ENCODE measurements around the gene FBXW2. TPM values are rescaled to one million over a fixed set of nuclear protein-coding genes. Genes with fewer than 3 reads are reported as not detected.
"Not testable (repeated sequence)": the region's sequence is repeated elsewhere in the genome, so short reads cannot be mapped to it uniquely, and the experiment has no call there.

FBXW2 gene
- polyA plus RNA-seq, 1 donor: 32.9 TPM

GRCh38 chr9:120777229-120777628, 16.0 kb downstream of the FBXW2 start:
- no peak for DNase-seq

GRCh38 chr9:120776788-120777187, 16.4 kb downstream of the FBXW2 start:
- no peak for DNase-seq

GRCh38 chr9:120775859-120776258, 17.4 kb downstream of the FBXW2 start:
- no peak for DNase-seq

DNA sequence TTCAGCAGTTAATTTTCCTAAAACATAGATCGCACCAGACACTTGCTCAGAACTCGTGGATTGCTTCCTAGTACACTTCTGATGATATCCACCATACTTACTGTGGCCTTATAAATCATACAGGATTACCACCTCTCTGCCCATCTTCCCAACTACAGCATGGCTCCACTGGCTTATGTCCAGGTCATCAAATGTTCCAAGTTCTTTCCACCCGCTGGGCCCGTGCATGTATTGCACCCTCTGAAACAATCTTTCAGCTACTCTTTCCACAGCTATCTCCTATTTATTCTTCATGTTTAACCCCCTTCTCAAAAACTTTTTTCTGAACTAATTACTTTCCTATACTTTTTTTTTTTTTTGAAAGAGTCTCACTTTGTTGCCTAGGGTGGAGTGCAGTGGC, 18.5 kb downstream of the FBXW2 start:
- no peak for DNase-seq

DNA sequence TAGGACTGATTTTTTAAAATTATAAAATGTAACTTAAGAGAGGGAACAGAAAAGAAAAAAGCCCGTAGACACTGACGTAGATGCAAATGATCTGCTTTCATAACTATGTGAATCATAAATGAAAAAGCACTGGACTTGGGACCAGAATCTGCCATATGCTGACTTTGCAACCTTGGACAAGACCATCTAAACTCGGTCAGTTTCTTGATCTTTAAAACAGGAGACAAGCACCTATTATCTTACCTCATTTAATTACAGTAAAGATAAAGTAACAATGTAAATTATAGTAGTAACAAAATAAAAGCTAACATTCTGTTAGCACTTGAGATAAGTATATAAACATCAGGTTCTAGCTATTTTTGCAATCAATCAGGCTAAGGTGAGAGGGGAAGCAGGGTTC, 20.0 kb downstream of the FBXW2 start:
- no peak for DNase-seq

GRCh38 chr9:120770931-120771330, 22.3 kb downstream of the FBXW2 start:
- DNase-seq: no peak

- no peak for DNase-seq
Measured at GRCh38 chr9:120768886-120769285, 24.3 kb downstream of the FBXW2 start.

DNA sequence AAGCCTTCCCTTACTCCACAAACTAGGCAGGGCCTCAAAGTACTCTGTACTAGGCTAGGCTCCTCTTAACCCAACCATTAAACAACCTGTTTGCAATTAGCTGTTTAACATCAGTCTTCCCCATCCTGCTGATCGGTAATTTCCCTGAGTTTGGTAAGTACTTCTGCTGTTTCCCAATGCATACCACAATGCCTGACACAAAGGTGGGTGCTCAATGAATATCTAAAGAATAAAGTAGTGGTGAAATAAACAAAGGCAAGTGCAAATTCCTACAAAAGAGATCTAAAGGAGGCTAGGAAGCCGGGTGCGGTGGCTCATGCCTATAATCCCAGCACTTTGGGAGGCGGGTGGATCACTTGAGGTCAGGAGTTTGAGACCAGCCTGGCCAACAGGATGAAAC, 25.0 kb downstream of the FBXW2 start:
- DNase-seq: no peak

GRCh38 chr9:120767451-120767850, 25.8 kb downstream of the FBXW2 start:
- DNase-seq: no peak

GRCh38 chr9:120765910-120766425, 27.2 kb downstream of the FBXW2 start:
- no peak for DNase-seq

GRCh38 chr9:120764476-120764875, 28.7 kb downstream of the FBXW2 start:
- no peak for DNase-seq

DNA sequence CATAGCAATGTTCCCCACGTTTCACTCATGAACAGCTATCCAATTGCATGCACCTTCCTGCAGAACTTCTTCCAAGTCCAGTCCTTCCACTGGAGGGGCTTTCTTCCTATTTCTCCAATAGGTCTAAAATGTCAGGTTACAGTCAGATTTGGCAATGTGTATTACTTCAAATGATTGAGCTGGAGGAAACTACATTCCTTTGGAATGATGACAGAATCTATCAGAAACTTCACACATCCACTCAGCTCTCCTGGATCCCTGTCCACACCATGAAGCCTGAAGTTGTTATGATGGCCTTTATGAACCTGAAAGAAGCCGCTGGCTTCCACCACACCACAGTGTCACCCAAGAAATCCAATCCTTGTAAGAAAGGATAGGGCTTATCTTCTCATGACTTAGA, 32.2 kb downstream of the FBXW2 start:
- DNase-seq: no peak

GRCh38 chr9:120759755-120760400, 33.3 kb downstream of the FBXW2 start:
- DNase-seq: peak; percentile 12

- no peak for DNase-seq
Measured at GRCh38 chr9:120758544-120758943, 34.7 kb downstream of the FBXW2 start.

DNA sequence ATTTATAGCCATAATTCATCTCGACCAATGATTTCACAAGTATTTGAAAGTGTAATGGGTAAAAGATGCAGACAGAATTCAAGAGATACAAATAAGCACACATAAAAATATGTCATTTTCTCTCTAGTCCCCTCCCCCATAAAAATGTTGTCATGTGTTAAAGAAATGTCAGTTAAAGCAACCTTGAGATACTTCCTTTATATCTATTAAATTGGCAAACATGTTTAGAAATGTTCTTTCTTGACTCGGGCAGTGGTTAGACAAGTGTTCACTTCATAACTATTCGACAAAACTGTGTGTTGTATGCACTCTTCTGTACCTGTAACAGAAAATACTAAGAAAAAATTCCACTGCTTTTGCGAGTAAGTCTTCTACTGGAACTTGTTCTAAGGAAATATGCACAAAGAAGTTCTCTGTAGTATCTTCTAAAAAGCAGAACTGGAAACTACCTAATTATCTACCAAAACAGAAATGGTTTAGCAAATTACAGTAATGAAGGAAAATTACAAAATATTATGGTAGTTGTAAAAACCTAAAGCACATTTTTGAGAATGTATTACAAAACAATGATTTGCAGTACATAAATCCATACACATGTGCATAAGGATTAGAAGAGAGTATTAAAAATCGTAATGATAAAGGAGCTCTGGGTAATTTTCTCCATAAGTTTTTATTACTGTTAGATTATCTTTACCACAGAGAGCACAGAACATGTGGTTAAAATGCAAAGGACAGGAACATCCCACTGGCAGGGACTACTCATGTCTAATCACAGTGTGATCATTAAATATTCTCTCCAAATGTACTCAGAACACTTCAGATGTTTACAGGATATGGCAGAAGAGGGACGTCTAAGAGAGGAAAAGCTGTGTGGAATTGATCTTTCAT, 35.9 kb downstream of the FBXW2 start:
- no peak for DNase-seq

DNA sequence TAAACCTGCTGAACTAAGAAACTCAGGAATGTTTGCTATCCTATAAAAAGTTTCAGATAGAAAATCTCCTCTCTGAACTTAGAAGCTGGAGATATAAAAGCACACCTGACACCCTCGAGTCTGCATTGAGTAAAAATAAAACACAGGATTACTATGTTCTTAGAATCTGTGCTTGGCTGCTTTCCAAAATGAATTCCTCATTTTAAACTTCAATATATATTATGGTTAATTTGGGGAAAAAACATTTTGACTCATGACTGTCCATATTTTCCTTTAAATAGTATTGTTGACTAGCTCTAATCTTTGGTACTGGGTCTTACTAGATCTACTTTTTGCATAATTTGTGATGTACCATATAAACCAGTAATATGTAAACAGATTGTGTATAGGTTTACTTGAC, 36.7 kb downstream of the FBXW2 start:
- DNase-seq: no peak

DNA sequence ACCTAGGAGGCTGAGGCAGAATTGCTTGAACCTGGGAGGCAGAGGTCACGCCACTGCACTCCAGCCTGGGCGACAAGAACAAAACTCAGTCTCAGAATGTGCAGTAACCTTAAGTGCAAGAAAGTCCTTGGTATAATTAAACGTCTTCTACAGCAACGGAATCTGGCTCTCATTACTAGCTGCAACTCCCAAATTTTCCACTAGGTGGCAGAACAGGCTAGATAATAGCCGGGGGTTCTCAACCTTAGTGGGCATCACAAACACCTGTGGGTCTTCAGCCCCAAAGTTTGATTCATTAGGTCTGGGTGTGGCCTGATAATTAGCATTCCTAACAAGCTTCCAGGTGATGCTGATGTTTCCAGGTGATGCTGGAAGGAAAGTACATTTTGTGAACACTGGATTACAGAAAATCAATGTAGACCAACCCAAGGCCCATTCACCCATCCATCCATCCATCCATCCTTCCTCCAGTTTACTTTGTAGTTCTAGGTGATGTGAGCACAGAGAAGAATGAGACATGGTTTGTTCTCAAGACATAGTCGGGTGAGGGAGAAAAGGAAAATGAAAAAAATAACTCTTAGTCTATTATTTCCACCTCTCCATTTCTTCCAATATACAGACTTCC, 37.3 kb downstream of the FBXW2 start:
- DNase-seq: peak; percentile 53

GRCh38 chr9:120755044-120755443, 38.2 kb downstream of the FBXW2 start:
- DNase-seq: no peak

DNA sequence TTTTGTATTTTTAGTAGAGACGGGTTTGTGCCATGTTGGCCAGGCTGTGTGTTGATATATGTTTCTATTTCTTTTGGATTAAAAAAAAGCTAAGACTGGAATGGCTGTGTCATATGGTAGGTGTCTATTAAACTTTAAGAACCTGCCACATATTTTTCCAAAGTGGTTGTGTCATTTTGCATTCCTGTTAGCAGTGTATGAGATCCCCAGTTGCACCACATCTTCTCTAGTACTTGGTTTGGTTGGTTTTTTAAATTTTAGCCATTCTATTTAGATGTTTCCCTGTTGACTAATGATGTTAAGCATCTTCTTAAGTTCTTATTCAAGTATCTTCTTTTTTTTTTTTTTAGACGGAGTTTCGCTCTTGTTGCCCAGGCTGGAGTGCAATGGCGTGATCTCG, 42.8 kb downstream of the FBXW2 start:
- no peak for DNase-seq

DNA sequence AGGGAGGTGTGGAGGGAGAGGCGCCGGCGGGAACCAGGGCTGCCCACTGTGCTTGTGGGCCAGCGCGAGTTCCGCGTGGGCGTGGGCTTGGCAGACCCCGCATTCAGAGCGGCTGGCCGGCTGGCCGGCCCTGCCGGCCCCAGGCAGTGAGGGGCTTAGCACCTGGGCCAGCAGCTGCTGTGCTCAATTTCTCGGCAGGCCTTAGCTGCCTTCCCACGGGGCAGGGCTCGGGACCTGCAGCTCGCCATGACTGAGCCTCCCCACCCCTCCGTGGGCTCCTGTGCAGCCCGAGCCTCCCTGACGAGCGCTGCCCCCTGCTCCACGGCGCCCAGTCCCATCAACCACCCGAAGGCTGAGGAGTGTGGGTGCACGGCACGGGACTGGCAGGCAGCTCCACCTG, 46.9 kb downstream of the FBXW2 start:
- not testable (repeated sequence) for DNase-seq

GRCh38 chr9:120745278-120745677, 47.9 kb downstream of the FBXW2 start:
- no peak for DNase-seq

DNA sequence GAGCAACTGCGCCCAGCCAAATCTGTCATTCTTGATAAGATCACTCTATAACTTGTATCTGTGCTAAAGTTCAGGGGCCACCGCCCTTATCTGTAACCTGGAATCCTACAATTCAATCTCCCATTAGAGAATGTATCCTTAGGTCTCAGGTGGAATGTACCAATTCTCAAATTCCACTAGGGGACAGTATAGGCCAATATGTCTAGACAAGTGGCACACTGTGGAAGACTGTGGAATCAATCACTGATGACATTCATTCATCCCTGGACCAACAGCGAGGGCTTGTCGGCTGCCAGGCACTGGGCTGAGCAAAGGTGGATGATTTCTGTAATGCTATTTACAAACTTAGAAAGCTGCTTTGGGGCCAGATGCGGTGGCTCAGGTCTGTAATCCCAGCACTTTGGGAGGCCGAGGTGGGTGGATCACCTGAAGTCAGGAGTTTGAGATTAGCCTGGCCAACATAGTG, 50.2 kb downstream of the FBXW2 start:
- no peak for DNase-seq

DNA sequence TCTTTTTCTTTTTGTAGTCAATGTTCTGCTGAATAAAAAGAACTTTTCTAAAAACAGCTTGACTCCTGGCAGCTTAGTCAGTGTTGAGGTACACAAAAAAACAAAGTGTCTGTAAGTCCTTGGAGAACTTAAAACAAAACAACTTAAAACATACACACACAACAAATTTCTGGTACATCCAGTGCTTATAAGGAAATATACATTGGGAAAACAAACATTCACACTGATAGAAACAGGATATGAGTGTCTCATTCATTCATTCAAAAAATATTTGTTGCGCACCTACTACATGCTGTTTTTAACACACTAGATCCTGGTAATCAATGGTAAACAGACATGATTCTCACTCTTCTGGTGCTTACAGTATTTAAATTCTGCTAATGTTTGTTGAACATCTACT, 51.5 kb downstream of the FBXW2 start:
- no peak for DNase-seq
